A673 (cell line): ENCODE measurements around the gene POLDIP2. TPM values are rescaled to one million over a fixed set of nuclear protein-coding genes. Genes with fewer than 3 reads are reported as not detected.

Experiments
- BruUV-seq: library from RNA; stranded (reverse); fragments of 400-500 nt; replicated peaks from 2 replicates; lab custom pipeline; 2021; lab: Mats Ljungman, UMichigan
- CTCF ChIA-PET: fragments of 300-600 bp; sonication (Branson Sonifier 250); formaldehyde crosslinking; loops from one replicate; lab custom pipeline; 2022; ENCODE audit warnings: antibody characterized with exemption; lab: Charles Lee
- POLR2A ChIA-PET: fragments of 300-600 bp; sonication (Branson Sonifier 250); formaldehyde crosslinking; loops from one replicate; lab custom pipeline; 2022; ENCODE audit warnings: antibody characterized with exemption; ENCODE audit not compliant: low non-redundant PET; lab: Charles Lee
- DNase-seq: peaks from one replicate; pipeline ENCODE4 v3.0.0-alpha.2; 2015; ENCODE audit warnings: low spot score
- H3K27ac ChIP-seq: fragments of 200-600 bp; sonication (generic); 2 replicates; pipeline ENCODE4 v1.5.1; 2016; ENCODE audit warnings: mixed run types, low read depth, mild to moderate bottlenecking, mixed read lengths, antibody characterized with exemption, low read length; ENCODE audit not compliant: poor library complexity, severe bottlenecking
- H3K27me3 ChIP-seq: fragments of 200-600 bp; sonication (generic); replicated peaks from 2 replicates; pipeline ENCODE4 v1.6.1; 2017; ENCODE audit warnings: mixed run types, low read depth, mild to moderate bottlenecking, mixed read lengths, antibody characterized with exemption, low read length; ENCODE audit not compliant: insufficient read depth, poor library complexity
- H3K36me3 ChIP-seq: fragments of 200-600 bp; sonication (generic); 2 replicates; pipeline ENCODE4 v1.6.1; 2016; ENCODE audit warnings: mixed run types, mild to moderate bottlenecking, mixed read lengths, antibody characterized with exemption, low read length; ENCODE audit not compliant: insufficient read depth, poor library complexity, severe bottlenecking
- H3K4me1 ChIP-seq: fragments of 200-600 bp; sonication (generic); 2 replicates; pipeline ENCODE4 v1.6.1; 2017; ENCODE audit warnings: mixed run types, mild to moderate bottlenecking, mixed read lengths, antibody characterized with exemption, low read length; ENCODE audit not compliant: insufficient read depth, poor library complexity, severe bottlenecking
- H3K4me3 ChIP-seq: fragments of 200-600 bp; sonication (generic); 2 replicates; pipeline ENCODE4 v1.5.1; 2016; ENCODE audit warnings: low read depth, mixed run types, mild to moderate bottlenecking, mixed read lengths, low read length; ENCODE audit not compliant: poor library complexity, severe bottlenecking
- H3K9me3 ChIP-seq: fragments of 200-600 bp; sonication (generic); 2 replicates; pipeline ENCODE4 v1.6.1; 2016; ENCODE audit warnings: mixed run types, low read depth, mild to moderate bottlenecking, mixed read lengths, antibody characterized with exemption, low read length; ENCODE audit not compliant: poor library complexity, severe bottlenecking
- EZH2 ChIP-seq: fragments of 200-600 bp; sonication (generic); IDR thresholded peaks from 2 replicates; pipeline ENCODE4 v1.6.1; 2017; ENCODE audit warnings: borderline replicate concordance, low read depth, mild to moderate bottlenecking, mixed read lengths, antibody characterized with exemption, low read length; ENCODE audit not compliant: poor library complexity, severe bottlenecking
- intact Hi-C: fragments of 100-400 bp; cut with micrococcal nuclease; formaldehyde crosslinking; loops from one replicate; pipeline ENCODE4 v1.10.0; 2022; ENCODE audit not compliant: unreplicated experiment
- total RNA-seq: library from RNA; stranded (reverse); gene quantifications from 2 replicates; pipeline ENCODE4 v1.2.3, GENCODE V29; 2021
- TF ChIP-seq, protein P1 (sequence below): fragments of 300-800, 200-600 bp; sonication (generic); conservative IDR thresholded peaks from 2 replicates; pipeline ENCODE4 v1.5.1; 2017; ENCODE audit warnings: low read depth, mild to moderate bottlenecking, antibody characterized with exemption, low read length, moderate library complexity, mixed read lengths

The POLDIP2 gene
- total RNA-seq, 1 experiment from 2014 or later, result 115 TPM

DNA sequence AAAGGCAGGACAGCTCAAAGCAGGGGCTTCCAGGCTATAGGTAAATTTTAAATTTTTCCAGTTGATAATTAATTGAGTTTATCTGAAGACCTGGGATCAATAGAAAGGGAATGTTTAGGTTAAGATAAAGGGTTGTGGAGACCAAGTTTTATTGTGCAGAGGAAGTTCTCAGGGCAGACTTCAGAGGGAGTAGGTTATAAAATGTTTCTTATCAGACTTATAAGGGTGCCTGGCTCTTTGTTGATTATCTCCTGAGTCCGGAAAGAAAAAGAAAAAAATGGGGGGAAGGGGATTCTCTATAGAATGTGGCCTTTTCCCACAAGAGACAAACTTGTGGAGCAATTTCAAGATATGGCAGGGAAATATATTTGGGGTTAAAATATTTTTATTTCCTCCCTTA lies 32.8 kb upstream of the POLDIP2 start:
- intact Hi-C loops, result no loop called here
- no peaks in the 10 kb centered on the region for H3K27me3 ChIP-seq
- ChIA-PET CTCF (no interaction called here), POLR2A (no interaction called here)
- H3K27ac ChIP-seq, result no peak overlapping the region
- no peak overlapping the region for H3K4me3 ChIP-seq
- no TSS peak for BruUV-seq
- H3K36me3 ChIP-seq, result peaks cover 33% of the 10 kb centered on the region
- TF ChIP-seq, protein P1, sequence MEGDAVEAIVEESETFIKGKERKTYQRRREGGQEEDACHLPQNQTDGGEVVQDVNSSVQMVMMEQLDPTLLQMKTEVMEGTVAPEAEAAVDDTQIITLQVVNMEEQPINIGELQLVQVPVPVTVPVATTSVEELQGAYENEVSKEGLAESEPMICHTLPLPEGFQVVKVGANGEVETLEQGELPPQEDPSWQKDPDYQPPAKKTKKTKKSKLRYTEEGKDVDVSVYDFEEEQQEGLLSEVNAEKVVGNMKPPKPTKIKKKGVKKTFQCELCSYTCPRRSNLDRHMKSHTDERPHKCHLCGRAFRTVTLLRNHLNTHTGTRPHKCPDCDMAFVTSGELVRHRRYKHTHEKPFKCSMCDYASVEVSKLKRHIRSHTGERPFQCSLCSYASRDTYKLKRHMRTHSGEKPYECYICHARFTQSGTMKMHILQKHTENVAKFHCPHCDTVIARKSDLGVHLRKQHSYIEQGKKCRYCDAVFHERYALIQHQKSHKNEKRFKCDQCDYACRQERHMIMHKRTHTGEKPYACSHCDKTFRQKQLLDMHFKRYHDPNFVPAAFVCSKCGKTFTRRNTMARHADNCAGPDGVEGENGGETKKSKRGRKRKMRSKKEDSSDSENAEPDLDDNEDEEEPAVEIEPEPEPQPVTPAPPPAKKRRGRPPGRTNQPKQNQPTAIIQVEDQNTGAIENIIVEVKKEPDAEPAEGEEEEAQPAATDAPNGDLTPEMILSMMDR, result no peak
- TF ChIP-seq EZH2, result no peak
- no peaks in the 10 kb centered on the region for H3K4me1 ChIP-seq
- no peak for DNase-seq
- H3K9me3 ChIP-seq, result no peaks in the 10 kb centered on the region

DNA sequence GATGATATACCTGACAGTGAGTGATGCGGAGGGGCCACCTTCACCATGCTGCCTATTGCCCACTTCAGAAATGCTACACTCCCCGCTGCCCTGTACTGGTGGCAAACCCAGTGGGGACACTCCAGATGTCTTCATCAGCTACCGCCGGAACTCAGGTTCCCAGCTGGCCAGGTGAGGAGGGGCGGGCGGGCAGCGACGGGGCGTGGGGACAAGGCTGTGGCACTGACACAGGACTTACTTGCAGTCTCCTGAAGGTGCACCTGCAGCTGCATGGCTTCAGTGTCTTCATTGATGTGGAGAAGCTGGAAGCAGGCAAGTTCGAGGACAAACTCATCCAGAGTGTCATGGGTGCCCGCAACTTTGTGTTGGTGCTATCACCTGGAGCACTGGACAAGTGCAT lies 30.8 kb upstream of the POLDIP2 start:
- Histone ChIP-seq H3K27me3 (no peaks in the 10 kb centered on the region), H3K36me3 (peaks cover 33% of the 10 kb centered on the region), H3K9me3 (no peaks in the 10 kb centered on the region), H3K4me3 (no peak overlapping the region), H3K4me1 (no peaks in the 10 kb centered on the region), H3K27ac (no peak overlapping the region)
- ChIA-PET POLR2A (no interaction called here), CTCF (no interaction called here)
- DNase-seq, result no peak
- BruUV-seq, result no TSS peak
- intact Hi-C loops, result no loop called here
- TF ChIP-seq, protein P1, result no peak
- no peak for TF ChIP-seq EZH2

DNA sequence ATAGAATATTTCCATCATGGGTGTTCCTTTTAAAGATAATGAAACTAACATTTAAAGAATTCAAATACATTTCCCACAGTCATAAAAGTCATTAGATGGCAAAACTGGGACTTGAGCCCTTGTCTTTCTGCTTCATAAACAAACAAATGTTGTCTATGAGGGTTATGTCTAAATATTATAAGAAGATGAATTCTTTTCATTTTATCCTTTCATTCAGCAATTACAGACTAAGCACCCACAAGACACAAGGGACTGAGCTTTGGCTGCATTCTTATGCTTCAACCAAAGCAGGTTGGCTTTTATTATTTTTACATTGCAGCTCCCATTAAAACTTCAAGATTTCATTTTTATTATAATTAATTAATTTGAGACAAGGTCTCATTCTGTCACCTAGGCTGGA lies 29.1 kb upstream of the POLDIP2 start:
- CTCF ChIA-PET, result no interaction called here
- TF ChIP-seq EZH2, result no peak
- TF ChIP-seq, protein P1, result no peak
- no peak overlapping the region for H3K27ac ChIP-seq
- no peaks in the 10 kb centered on the region for H3K27me3 ChIP-seq
- intact Hi-C loops, result no loop called here
- no peaks in the 10 kb centered on the region for H3K9me3 ChIP-seq
- no peaks in the 10 kb centered on the region for H3K4me1 ChIP-seq
- H3K36me3 ChIP-seq, result peaks cover 25% of the 10 kb centered on the region
- H3K4me3 ChIP-seq, result no peak overlapping the region
- POLR2A ChIA-PET, result no interaction called here
- DNase-seq, result no peak
- BruUV-seq, result no TSS peak
